DMS153 treated with DMSO at 0.1 percent for 48 hours (cell line): Measurements from ENCODE around the gene ATN1.

ENCODE experiments used
- DNase-seq: peaks from one replicate; lab custom pipeline; 2025; ENCODE audit not compliant: unreplicated experiment; lab: John Stamatoyannopoulos, UW

ATN1 gene

DNA sequence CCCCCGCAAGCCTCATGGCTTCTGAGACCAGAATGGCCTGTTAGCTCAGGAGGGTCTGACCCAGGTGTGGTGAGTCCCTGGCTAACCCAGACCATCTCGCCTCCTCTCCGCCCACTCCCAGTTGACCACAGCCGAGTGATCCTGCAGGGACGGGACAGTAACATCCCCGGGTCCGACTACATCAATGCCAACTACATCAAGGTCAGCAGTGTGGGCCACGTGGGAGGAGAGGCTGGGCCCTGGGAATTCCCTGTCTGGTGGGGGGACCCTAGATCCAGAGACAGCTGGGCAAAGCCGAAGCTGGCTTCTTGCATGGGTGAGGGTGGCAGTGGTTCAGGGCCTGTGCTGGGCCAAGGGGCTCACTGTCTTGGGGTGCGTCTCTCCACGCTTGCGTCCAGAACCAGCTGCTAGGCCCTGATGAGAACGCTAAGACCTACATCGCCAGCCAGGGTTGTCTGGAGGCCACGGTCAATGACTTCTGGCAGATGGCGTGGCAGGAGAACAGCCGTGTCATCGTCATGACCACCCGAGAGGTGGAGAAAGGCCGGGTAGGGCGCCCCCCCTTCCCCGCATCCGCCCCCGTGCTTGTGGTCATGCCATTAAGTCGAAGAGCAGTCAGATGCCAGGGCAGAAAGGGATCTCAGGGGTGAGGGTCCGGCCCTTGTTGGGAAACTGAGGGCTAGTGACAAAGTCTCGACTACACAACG lies 28.4 kb downstream of the ATN1 start:
- no peak for DNase-seq

DNA sequence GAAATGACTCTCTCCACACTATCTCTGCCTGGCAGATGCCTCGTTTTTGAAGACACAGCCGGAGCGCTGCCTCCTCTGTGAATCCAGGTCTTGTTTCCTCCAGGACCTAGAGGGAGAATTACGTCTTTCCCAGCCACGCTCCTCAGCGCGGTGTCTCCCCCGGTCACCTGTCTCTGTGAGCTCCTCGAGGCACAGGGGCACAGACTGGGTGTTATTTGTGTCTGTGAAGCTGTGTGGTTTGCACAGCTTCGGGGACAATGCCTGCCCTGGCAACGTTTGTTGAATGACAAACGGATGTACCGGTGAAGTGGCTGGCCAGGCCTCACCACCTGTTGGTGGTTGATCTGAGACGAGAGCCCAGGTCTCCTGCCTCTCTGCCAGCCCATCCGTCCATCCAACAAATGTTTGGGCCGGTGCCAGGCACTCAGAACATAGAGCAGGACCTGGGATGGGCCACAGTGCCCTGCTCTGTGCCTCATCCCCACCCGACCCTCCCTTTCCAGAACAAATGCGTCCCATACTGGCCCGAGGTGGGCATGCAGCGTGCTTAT lies 29.5 kb downstream of the ATN1 start:
- DNase-seq: no peak

GRCh38 chr12:6957741-6958608 lies 30.2 kb downstream of the ATN1 start:
- no peak for DNase-seq

DNA sequence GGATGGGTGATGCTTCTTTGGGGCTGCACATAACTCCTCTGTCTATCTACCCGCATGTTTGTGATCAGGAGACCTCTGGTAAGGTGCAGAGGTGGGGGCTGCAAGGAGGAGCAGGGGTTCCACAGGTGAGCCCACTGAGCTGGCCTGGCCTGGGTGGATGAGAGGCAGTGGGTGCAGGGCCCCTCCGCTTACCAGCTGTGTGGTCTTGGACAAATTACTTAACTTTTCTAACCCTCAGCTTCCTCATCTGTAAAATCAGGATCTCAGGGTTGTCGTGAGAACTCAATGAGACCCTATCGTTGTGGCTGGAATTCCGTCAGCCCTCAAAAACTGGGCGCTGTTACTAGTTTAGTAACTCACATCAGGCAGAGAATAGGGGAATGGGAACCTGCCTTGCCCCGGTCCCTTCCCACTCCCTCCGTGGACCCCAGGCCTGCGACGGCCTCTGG lies 30.9 kb downstream of the ATN1 start:
- DNase-seq: no peak

DNA sequence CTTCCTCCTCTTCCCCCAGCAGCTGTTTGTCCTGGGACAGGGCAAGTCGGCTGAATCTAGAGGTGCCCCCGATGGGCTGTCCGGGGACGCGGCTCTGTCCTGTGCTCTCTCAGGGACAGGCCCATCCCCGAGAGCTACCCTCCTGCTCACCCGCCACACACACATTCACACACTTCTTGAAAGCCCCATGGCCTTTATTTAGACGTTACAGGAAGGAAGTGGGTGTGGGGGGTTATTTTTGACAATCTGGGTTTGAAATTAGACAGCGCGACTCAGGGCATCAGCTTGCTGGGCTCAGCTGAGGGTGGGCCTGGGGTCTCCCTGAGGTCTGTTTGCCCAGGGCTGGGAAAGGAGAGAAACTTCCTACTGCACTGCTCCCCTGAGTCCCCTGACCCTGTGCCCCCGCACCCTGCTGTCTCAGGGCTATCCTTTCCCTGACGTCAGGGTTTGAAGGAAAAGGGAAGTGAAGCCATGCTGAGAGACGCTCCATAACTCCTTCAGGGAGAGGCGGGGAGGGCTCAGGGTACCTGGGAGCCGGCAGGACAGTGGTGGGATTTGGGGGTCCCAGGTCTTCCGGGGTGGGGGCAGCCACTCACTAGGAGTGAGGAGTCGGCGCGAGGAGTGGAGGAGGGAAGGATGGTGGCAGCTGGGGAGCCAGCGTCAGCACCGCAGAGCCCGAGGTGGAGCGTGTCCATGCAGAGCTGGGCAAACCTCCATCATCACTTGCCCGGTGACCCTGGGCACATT lies 31.5 kb downstream of the ATN1 start:
- DNase-seq: no peak

- no peak for DNase-seq
Observed at GRCh38 chr12:6959805-6960592, 32.2 kb downstream of the ATN1 start.

DNA sequence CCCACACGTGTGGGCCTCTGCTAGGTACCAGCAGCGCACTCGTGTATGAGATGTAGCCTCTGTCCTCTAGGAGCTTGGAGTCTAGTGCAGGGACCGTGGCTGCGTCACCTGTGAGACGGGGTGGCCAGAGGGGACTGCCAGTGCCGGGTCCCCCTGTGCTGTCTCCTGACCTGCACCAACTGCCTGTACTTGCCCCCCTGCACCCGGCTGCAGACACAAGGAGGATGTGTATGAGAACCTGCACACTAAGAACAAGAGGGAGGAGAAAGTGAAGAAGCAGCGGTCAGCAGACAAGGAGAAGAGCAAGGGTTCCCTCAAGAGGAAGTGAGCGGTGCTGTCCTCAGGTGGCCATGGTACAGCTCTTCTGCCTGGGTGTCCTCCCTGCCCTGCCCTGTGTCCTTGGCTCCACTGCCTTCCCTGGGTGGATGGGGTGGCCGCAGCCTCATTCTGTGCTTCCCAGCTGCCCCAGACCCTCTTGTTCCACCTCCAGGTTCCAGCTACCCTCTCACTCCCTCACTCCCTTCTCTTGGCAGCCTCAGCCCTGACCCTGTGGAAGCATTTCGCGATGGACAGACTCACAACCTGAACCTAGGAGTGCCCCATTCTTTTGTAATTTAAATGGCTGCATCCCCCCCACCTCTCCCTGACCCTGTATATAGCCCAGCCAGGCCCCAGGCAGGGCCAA lies 33.0 kb downstream of the ATN1 start:
- no peak for DNase-seq

DNA sequence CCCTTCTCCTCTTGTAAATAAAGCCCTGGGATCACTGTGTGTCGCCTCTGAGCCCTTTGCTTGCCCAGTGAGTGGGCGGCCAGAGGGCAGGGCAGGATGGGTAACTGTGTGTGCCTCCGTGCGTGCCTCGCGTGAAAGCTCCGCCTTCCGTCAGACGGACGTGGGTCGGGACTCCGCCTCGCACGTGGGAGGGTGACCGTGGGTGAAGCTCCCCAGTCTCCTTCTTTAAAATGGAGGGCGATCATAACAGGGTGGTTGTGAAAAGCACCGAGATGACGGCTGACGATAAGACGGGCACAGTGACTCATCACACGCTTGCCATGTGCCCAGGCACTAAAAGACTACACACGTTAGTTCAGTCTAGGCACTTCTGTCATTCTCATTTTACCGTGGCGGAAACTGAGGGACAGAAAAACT lies 33.5 kb downstream of the ATN1 start:
- DNase-seq: peak; percentile 34

- peak; percentile 78 for DNase-seq
Observed at GRCh38 chr12:6961695-6962284, 34.0 kb downstream of the ATN1 start.

DNA sequence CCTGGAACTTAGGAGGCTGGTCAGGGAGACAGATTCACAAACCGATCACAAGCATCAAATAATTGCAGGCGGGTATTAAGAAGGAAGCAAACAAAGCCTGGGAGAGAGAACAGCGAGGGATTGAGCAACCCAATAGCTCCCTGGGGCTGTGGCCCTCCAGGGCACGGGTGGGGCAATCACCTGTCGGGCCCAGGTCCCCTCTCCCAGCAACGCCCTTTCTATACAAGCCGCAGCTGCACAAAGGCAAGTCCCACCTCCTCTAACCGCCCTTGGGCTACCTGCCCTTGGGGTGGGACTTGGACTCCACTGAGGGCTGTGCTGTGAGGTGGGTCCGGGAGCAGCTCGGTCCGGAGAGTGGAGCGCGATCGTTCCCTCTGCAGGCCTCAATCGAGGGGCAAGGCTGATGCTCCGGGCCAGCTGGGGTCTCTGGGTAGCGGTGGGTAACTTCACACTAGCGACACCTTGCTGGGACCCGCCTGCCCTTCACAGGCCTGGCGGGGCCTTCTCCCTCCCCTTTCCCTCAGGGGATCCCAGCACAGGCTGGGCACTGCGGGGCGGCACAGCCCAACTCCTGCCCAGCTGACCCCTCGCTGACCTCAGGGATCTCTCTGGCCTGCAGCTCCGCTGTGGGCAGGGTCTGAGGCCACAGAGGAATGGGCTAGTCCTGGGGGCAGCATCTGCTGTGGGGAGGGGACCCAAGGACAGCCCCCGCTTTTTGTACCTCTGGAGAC lies 34.7 kb downstream of the ATN1 start:
- peak; percentile 78 for DNase-seq

DNA sequence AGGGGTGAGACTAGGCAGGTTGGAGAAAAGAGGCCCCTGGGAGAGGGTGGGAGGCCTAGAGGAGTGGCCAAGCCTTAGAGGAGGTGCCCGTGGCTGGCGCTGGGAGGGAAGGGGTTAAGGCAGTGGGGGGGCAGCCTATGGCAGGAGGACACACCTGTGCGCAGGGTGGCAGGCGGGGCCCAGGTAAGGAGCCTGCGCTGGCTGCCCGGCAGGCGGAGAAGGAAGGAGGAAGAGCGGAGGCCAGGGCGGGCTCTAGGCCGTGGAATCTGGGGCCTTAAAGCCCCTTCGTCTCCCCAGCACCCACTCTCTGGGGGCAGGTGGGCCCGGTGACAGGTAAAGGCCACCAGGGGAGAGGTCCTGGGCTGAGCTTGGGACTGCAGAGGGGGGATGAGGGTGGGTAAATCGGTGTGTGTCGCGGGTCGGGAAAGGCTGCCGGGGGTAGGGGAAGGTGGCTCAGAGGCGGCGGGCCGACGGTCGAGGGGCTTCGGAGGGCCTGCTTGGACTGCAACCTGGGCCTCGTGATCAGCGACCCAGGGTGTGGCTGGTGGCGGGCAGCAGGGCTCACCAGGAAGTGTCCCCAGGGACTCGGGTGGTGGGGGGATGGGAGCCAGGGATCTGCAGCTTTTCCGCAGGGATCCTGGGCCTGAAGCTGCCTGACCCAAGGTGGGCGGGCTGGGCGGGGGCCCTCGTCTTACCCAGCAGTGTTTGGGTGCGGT lies 35.4 kb downstream of the ATN1 start:
- DNase-seq: peak; percentile 80

DNA sequence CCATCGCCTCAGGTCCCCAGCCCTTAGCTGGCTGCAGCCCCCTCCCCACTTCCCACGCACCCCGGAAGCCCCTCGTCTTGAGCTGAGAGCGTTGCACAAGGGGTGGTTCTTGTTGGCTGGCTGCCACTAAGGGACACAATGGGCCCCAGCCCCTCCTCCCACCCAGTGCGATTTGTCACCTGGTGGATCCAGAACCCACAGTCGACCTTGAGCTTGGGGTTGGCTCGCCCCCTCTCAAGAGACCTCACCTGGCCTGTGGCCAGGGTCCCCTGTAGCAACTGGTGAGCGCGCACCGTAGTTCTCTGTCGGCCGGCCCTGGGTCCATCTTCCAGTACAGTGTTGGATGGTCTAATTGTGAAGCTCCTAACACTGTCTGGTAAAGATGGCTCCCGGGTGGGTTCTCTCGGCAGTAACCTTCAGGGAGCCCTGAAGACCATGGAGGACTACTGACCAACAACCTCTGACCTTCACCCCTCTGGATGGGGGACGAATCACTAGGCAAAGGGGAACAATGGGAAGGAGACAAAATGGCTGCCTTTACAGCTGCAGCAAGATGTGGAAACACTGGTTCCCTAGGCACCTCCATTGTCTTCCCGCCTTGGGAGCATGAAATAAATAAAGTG lies 36.1 kb downstream of the ATN1 start:
- peak; percentile 19 for DNase-seq

GRCh38 chr12:6964605-6965025 lies 36.9 kb downstream of the ATN1 start:
- DNase-seq: no peak

- peak; percentile 37 for DNase-seq
Observed at GRCh38 chr12:6965026-6965661, 37.4 kb downstream of the ATN1 start.

DNA sequence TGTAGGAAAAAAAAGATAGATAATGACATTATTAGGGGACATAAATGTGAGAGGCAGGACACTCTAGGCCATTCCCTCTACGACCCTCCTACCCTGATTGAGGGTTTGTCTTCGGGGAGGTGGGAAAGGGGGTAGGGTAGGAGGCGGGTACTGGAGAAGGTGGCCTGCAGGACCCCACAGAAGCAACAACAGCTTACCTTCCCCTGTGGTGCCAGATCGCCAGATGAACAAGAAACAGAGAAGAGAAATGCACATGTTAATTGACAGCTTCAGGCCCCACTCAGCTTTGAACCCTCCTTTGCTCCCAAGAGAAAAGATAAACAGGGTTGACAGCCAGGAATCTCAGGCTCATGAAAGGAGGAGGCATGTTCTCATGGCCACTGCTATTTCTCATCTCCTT lies 38.0 kb downstream of the ATN1 start:
- DNase-seq: no peak

DNA sequence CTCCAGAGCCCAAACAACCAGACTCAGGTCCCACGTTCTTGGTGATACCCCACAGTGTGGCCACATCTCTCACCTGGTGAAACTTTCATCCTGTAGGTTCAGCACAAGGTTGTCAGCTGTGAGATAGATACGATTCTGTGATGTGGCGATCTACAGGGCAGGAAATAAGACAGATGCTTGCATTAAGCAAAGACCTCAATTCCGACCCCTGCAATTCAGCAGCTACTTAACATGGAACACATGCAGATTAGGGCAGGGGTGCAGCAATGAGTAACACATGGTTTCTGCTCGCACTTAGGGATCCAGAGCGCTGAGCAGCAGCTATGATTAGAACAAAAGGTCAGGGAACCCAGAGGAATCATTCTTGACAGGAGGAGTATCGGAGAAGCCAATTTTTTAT lies 38.6 kb downstream of the ATN1 start:
- DNase-seq: no peak

DNA sequence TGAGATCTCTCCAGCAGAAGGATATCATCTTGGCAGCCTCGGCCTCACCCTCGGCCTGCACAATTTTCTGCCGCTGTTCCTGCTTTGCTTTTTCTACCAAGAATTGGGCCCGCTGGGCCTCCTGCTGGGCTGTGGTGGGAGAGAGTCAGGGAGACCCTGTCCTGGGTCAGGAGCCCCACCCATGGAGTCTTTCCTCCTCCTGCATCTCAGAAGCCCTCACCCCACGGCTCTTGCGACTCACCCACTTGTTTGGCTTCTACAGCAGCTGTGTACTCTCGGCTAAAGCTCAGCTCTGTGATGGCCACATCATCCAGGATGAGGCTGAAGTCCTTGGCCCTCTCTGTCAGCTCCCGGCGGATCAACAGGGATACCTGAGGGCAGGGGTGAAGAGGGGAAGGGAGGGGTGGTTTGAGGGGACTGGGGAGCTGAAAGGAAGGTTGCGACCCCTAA lies 39.9 kb downstream of the ATN1 start:
- no peak for DNase-seq
